D341Med (cell line): ENCODE results near the gene CTU2.
A peak's percentile ranks its signal among the peaks of the same experiment; 100 is the strongest.

Experiments
- DNase-seq: peaks from one replicate; pipeline ENCODE4 v3.0.0; 2012; ENCODE audit warnings: low spot score

CTU2 gene

DNA sequence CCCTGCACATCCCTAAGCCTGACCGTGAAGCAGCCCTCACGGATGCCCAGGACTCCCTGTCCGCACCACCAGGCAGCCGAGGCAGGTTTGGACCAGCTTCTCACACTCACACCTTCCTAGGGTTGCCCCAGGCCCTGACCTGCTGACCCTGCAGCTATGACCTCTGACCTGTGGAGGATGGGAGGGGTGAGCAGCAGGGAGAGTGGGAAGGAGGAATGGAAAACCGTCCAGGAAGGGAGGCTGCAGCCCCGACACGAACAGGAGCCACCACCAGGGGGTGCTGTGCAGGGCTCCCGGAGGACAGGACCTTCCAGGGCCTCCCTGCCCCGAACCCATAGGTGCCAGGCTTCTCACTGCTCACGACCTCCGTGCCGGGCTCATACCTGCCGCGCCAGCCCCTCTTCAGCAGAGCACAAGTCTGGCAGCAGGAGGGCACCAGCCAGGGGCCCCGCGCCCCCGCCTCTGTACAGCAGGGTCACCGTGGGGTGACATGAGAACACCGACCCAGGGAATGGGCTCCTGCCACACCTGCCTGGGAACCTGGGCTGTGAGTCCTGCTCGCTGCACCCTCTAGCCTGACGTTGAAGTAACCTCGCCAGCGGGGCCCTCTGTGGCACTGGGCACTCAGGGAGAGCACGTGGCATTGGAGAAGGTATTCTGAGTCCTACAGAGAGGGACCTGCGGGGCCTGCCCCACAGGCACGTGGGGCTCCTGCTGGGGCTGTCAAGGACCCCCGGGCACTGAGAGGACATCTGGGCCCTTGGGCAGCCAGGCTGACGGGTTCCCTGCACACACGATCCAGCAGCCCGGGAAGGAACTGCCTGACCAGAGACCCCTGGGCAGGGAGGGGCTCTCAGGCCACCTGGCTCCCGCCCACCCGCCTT, 37.6 kb downstream of the CTU2 start:
- peak; percentile 90 for DNase-seq

DNA sequence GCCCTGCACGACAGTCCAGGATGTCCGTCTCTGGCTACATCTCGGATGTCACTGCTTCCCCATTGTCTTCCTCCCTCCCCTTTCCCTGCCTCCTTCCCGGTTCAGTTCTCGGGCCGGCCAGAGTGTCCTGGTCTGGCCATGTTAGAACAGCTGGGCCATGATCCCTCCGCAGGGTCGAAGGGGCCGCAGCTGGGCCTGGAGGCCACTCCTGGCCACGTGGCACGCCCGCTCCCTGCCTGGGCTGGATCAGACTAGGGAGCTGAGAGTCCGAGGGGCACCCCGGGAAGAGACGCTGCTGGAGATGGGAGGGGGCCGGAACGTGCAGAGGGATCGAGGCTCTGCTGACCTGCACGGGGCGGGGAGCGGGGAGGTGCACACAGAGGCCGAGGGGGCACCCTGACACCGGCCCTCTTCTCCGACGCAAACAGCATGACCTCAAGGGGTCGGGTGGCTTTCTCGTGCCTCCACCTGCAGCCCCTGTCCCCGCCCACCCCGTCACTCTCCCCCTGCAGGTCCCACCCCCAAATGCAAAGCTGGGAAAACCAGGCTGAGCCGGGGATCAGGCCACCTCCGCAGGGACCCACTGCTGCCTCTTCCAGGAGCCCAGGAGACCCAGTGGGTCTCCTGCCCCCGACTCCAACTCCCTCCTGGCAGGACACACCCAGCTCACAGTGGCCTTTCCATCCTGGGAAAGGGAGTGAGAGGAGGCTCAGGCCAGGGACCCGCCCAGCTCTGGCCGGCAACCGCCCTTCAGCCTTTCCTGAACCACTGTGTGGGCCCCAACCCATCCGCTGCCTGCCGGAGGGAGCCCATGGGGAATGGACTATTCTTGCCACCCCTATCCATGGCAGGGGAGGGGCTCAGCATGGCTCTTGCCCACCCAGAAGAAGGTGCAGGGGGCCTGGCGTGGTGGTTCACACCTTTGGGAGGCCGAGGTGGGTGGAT, 38.5 kb downstream of the CTU2 start:
- no peak for DNase-seq

DNA sequence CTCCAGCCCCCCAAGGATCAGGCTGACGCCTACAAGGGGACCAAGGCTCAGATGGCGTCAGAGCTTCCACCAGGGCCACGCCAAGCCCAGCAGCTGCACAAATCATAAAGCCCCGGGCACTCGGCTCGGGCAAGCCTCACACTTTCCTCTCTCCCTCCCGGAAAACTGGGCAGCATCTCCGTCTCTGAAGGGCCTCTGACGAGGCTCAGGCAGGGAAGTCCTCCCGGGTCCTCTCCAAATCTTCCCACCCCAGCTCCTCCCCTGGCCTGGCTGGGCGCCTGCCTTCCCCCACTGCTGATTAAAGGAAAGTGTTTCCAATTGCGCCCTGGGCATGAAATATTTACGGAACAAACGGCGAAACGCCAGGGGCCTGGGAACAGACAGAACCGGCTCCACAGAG, 40.2 kb downstream of the CTU2 start:
- no peak for DNase-seq

DNA sequence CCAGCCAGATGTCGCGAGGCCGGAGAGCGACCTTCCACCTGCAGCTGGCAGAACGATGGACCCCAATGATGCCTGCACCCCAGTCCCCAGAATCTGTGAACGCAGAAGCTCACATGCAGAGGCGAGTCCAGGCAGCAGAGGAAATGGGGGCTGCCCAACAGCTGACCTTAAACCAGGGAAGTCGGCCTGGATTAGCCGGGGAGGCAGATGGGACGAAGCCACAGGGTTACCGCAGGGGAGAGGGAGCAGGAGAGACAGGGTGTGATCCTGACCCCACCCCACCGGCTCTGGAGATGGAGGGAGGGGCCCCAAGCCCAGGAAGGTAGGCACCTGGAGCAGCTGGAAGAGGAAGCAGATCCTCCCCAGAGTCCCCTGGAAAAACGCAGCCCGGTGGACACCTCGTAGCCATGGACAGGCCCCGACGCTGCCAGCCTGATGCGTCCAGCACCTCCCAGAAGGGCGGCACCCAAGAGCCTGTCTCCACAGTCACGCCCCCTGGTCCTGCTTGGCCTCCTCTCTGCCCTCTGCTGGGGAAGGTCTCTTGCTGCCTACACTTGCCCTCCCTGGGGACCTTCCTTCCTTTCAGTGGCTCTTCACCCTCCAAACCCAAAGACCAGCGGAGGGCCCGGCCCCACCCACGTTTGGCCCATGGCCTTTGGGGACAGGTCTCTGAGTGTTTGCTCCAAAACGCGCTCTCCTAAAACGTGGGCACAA, 41.4 kb downstream of the CTU2 start:
- DNase-seq = peak; percentile 77

DNA sequence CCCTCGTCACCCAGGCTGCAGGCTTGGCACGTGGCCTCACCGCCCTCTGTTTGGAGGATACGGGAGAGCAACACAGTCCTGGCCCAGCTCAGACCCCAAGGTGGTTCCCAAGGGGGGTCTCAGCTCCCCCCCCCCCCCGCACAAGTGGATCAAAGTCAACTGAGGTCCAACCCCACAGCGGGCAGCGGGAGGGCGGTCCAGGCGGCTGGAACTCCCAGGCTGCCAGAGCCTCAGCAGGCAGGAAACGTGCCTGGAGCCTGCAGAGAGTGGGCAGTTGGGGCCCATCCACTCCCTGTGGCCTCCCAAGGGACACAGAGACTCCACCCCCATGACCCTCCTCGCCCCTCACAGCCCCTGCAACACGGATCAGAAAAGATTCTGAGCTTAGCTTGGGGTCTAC, 42.1 kb downstream of the CTU2 start:
- DNase-seq = no peak

DNA sequence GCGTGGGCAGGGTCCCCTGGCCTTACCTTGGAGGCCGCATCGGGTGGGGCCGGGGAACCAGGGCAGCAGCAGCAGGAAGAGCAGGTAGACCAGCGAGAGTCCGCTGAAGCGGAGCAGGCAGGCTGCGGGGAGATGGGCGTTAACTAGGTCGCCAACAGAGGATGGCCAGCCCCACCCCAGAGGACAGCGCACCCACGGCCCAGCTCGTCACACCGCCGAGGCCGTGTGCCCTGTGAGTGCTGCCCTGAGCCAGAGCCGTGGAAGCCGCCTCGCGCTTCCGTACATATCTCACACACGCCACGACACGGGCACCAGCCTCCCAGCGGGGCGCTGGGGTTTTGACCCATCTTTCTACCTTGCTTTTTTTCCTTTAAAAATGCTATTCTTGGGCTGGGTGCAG, 43.1 kb downstream of the CTU2 start:
- DNase-seq = no peak

DNA sequence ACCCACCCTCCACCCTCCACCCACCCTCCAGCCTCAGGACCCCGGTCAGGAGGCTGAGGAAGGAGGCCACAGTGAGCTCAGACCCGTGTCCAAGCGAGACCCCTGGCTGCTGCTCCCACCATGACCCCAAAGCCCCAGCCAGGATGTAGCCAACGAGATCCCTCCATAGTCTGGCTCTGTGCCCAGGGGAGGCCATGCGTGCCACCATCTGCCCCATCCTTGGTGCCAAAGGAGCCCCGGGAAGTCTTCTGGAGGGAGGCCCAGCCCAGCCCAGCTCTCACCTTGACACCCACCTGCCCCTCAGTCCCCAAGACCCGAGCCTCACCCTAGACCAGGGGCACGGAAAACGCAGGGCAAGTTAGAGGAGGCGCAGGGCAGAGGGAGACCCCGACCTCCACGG, 44.6 kb downstream of the CTU2 start:
- peak; percentile 56 for DNase-seq

DNA sequence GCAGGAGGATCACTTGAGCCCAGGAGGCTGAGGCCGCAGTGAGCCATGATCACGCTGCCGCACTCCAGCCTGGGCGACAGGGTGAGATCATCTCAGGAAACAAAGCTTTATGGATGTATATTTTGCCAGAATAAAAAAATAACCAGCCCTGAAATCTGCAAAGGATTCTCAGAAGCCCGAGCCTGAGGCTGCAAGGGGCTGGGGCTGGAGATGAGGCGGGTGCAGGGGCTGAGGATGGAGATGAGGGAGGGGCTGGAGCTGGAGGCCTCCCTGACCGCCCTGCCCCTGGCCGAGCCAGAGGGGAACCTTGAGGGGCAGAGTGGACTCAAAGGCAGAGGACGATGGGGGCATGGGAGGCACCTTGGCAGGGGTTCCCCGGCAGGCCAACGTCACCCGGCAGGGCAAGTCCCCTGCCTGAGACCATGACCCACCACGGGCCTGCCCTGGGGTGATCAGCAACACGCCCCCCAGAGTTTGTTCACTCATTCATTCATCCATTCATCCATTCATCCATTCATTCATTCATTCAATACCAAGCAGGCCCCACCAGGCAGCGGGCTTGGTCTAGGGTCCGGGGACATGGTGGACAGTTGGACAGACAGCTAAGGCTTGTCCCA, 46.2 kb downstream of the CTU2 start:
- no peak for DNase-seq

DNA sequence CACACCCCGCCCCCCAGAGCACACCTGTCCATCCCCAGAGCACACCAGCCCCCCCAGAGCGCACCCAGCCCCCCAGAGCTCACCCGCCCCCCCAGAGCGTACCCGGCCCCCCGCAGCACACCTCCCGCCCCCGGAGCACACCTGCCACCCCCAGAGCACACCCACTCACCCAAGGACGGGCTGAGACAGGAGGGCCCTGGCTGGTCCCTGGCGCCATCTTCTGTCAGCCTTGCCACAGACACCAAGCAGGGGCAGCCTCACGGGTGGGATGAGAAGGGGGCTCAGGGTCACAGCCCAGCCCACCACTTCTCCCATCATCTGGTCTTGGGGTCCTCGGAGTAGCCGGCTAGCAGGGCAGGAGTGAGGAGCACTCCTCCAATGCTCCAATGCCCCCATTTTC, 46.9 kb downstream of the CTU2 start:
- no peak for DNase-seq

DNA sequence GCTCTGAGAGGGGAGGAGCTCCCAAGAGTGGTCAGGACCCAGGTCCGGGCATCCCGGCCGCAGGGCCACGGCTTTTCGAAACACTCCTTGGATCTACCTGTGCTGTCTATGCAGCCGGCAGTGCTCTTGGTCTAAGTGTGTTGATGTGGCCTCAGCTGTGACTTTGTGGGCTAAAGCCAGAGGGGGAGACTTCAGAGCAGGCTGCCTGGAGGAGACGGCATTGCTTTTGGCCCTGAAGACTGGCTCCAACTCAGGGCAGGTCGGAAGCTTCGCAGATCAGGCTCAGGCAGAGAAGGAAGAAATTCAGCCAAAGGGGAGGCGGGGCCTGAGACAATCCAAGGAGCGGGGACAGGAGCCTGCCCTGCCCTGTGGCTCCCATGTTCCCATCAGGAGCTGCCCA, 47.3 kb downstream of the CTU2 start:
- DNase-seq = no peak

DNA sequence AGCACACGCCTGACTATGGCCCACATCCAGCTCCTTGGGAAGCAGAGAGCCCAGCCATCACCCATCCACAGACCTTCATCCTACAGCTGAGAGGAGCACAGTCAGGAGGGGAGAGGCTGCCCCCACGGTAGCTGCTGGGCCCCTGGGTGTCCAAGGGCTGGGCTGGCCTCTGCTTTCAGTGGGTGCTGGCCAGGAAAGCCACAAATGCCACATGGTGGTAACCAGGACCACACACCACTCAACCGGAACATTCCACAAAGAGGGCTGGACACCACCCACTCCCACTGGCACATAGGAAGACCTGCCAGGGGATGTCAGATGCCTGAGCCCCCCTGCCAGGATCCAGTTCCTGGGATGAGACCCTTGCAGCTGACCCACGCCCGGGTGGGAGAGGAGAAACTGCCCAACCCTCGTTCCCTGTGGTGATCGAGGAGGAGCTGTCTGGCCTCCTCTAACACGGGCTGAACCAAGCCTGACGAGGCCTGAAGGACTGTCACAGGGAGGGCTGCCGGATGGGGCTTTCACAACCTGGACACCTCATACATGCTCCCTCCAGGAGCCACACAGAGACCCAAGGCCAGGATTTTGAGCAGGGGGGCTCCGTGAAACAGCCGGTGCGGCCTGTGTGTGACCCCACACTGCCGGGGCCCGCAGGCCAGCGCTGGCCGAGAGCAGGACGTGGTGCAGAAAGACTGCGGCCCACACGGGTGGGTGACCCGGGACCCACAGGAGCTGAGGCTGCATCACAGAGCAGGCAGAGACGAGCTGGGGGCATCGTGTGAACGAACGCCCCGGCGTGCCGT, 48.0 kb downstream of the CTU2 start:
- DNase-seq = no peak

DNA sequence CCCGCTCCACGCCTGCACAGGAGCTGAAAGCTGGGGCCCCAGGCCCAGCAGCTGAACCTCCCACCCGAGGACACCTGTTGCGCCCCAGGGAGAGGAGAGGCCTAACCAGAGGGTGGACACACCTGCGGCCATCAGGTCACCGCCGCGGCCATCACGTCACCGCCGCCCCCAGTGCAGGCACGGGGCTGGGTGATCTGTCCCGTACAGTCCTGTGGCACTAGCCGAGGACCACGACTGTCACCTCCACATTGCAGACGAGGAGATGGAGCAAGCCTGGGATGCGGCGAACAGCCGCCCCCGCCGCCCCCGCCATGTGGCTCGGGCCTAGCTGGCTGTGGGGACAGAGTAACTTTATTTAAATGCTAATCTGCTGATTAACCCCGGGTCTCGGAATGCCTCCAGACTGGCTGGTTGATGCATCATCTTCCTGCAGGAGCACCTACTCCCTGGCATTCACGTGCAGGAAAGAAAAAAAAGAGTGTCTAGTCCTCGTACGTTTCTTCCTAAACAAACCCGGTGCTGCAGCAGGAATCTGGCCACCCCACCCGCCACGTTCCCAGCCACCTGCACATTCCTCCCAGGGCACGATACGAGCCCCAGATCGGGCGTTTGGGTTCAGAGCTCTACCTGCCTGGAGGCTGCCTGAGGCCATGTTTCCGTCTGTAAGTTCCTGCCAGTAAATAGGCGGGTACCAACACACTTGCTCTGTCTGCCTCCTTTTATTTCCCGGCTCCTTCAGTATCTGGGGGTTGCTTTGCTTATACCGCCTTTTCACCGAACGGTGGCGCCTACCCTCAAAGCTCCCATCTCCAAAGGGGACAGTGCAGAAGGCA, 48.8 kb downstream of the CTU2 start:
- DNase-seq = no peak

DNA sequence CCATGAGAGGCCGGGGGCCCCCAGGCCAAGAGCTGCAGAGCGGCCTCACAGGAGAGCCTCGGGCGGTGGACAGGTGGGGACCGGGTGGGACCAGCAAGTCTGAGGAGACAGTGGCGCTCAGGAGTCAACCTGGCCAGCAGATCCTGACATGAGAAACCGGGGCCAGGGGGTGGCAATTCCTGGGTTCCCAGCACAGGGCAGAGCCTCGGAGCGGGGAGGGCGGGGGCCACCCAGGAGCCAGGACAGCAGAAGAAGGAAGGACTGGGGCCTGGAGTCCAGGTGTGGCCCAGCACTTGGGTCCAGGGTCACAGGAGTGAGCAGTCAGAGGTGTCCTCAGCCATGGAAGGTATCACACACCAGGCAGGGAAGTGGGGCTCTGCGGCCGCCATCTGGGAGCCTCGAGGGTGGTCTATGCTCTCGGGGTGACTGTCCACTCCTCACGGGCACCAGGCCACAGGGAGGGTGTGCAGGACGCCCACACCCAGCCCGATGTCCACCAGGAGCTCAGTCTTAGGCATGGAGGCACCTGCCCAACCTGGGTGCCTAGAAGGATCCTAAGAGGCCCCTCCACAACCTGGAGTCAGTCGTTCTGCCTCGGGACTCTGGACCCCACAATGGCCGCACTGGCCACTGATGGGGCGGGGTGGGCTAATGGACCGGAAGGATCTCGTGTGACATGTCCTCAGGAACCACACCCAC, 49.6 kb downstream of the CTU2 start:
- DNase-seq = no peak

DNA sequence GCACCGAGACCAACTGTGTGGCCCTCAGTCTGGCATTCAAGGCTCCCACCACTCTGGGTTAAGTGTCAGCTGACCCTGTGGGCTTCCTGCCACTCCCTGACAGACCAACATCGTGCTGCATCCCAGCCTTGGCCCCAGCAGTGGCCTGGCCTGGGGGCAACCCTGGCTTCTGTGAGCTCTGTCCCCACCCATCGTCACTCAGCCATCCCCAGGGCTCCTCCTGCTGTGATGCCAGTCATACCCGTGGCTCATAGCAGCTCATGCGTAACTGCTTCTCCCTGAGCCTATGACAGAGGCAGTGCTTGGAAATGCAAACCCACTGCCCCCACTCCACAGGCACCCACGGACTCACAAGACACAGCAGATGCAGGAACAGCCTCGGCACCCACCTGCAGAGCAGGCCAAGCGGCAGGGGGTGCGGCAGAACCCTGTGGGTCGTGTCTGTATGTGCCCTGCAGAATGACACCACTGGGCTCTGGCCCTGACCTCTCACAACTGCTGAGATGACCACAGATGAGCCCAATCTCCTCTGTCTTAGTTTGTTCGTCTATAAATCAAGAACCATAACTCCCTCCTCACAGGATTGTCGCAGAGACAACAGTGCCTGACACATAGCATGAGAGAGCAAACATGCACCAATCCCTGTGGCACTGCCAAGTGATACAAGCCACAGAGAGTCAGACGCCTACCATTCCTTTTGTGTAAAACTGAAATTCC, 52.1 kb downstream of the CTU2 start:
- DNase-seq = no peak

DNA sequence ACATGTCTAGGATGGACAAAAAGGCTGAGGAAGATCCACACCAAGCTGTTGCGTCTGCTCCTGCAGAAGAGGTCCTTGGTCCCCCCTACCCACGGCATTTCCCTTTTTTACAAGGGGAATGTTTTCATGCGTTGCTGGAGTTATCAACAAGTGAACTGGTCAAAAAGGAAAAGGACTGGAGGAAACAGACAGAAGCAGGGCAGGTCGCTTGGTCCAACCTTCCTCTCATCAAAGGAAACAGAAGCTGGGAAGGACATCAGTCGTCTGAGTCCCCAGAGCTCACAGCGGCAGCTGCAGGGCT, 52.6 kb downstream of the CTU2 start:
- DNase-seq = no peak

DNA sequence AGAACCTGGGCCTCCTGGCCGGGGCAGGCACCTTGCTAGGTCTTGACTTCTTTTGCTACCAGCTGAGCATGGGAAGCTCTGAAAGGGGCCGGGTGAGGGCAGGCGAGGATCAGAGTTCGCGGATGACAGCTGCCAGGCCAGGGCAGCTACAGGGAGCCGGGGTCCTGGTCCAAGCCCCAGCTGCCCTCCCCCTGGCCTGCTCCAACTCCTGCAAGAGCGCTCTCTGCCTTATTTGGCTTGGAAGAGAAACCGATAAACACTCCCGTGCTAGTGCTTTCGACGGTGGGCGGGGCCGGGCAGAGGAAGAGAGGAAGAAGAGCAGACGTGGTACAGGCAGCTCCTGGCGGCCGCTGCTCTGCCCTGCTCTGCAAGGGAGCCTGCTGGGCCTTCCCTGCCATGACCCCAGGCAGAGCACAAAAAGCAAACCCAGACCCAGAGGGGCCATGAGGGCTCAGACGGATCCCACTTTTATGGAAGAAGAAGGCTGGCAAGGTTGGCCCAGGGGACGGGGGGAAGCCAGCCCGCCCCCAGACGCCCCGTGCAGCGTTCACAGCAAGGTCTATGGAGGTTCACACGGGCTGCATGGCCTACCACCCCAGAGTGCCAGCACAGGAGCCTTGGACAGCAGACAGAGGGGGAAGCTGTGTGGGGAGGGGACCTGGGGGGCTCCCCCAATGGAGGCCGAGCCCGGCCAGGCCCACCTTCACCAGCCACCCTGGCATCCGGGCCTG, 53.1 kb downstream of the CTU2 start:
- no peak for DNase-seq

DNA sequence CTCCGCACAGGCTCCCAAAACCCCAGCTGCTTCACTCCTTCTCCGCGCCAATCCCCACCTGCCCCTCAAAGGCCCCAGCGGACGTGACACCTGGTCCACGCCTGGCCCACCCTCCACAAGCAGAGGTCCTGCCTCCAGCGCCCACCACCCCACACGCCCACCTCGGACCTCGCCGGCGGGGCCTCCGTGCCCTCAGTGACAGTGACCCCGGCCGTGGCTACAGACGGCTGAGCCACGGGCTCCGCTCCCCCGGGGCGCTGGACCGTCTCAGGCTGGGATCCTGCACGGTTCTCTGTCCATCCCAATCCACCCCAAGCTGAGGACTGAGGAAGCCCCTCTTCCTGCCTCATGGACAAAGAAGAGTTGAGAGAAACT, 53.7 kb downstream of the CTU2 start:
- DNase-seq = no peak

DNA sequence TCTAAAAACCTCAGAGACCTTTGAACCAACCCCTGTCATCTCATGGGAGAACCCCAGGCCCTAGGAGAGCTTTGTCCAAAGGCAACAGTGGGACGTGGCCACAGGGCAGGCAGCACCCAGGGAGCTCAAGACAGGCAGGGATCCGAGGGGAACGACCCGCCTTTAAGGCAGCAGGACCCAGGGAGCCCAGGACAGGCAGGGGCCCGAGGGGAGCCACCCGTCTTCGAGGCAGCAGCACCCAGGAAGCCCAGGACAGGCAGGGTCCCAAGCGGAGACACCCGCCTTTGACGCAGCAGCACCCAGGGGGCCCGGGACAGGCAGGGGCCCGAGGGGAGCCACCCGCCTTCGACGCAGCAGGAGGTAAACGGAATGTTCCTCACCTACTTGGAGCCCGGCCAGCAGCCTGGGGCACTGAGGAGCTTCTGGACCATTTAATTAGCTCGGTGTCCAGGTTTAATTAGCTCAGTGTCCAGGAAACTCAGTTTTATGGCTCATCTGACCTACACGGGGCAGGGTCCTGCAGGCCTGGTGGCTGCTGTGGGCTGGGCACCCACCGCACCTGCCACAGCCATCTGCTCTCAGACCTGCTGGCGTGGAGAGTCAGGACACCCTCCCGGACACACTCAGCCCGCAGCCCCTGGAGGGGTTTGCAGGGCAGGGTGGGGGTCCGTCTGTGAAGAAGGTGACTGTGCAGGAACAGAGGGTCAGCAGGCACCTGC, 54.3 kb downstream of the CTU2 start:
- DNase-seq = no peak
